DMS153 treated with DMSO at 0.1 percent for 48 hours (cell line): ENCODE data around the gene MACIR.

Experiments
- DNase-seq: peaks from one replicate; lab custom pipeline; 2025; ENCODE audit not compliant: unreplicated experiment; lab: John Stamatoyannopoulos, UW

Gene MACIR

DNA sequence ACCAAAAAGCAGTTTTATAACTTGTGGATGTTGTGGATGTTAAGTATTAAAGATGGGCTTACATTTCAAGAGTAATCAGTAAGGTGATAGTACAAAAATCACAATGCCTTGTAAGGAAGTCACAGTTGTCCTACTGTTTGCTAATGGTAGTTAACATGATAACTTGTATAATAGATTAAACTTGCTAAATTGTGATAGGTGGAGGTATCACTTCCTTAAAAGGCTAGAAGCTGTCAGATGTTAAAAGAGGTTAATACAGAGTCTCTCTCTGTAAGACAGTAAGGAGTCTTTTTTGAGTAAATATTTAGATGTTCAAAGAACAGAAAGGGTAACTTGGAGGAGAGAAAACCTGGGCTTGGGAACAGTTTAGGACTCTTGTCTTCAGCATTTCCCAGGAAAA is 14.2 kb upstream of the MACIR start:
- no peak for DNase-seq

DNA sequence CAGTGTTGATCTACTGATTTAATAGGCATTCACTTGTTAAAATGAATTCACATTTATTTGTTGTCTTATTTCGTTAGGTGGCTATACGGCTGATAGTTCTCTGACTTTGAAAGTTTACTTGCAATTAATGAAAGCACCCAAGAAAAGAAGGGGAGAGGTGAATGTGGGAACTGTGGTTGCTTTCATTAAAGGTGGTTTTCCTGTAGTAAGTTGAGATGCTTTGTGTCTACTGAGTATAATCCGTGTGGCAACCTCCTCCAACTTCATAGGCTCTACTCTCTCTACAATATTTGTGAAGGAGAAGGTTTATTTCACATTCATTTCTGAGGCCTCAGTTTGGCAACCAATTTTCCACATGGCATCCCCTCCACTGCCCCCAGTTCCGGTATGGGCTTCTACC is 12.8 kb upstream of the MACIR start:
- DNase-seq = no peak

DNA sequence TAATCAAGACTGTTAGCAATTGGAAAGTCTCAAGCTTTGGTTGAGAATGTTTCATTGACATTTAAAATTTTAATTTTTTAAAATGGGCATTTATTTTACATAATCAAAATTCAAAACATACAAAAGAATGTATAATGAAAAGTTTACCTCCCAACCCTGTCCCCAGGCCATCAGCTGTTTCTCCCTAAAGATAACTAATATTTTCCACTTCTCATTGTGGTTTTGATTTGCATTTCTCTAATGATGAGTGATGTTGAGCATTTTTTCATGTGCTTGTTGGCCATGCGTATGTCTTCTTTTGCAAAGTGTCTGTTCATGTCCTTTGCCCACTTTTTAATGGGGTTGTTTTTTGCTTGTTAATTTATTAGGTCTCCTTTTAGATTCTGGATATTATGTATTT is 11.4 kb upstream of the MACIR start:
- no peak for DNase-seq

DNA sequence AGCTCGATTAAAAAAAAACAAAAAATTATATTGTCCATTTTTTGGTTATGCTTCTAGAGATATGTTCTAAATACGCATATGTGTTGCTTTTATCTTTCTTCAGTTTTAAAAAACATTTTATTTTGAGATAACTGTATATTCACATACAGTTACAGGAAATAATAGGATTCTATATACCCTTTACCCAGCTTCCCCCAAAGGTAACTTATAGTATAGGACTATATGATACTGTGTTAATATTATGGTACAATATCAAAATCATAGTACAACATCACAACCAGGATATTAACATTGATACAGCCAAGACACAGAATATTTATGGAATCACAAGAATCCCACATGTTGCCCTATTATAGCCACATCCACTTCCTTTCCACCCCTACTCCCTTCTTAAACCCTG is 9.5 kb upstream of the MACIR start:
- DNase-seq = no peak

DNA sequence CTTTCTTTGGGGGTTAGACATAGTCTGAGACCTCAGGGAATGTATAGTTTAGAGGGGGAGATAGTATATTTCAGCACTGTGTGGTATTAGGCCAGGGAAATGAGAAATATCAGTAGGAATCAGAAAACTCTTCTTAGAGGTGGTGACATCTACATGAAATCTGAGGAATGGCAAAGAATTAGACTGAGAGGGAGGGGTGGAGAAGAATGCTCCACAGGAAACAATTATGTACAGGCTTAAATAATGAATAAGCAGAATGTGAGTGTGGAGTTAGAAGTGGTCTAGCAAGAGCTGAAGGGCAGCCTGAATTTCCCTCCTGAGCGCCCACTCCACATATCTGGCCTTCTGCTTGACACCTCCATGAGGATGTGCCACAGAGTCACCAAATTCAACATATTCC is 3.6 kb upstream of the MACIR start:
- DNase-seq = no peak

DNA sequence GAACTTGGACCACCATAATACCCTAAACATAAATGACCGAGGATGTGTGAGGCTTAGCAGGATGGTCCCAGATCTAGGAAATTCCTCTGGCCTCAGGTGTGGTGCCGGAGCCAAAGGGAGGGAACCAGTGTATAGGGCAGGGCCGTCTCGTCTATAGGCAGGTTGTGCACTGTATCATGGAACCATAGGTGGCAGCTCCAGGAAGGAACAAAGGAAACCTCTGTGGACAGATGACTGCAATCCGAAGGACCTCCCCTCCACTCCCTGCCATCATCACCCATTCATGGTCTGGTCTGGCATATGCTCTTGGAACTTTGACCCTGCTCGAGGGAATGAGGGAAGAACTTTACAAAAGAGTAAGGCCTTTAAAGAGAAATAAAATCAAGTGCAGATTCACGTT is 2.9 kb upstream of the MACIR start:
- no peak for DNase-seq

DNA sequence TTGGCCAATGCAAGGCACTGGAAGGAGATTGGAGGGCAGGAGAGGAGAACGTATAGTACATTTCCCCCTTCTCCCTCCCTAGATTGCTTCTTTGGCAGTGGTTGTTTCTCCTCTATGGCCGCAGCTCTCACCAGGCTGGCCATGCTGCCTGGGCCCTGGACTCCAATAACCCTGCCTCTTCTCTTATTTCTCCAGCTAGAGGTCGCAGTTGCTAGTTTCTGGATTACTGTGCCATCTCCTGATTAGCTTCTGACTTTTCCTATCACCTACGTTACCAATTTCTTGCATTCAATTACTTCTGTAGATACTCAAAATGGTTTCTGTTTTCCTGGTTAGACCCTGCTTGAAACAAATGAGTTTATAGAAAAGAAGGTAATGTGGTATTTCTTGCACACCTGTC is 2.4 kb upstream of the MACIR start:
- no peak for DNase-seq

DNA sequence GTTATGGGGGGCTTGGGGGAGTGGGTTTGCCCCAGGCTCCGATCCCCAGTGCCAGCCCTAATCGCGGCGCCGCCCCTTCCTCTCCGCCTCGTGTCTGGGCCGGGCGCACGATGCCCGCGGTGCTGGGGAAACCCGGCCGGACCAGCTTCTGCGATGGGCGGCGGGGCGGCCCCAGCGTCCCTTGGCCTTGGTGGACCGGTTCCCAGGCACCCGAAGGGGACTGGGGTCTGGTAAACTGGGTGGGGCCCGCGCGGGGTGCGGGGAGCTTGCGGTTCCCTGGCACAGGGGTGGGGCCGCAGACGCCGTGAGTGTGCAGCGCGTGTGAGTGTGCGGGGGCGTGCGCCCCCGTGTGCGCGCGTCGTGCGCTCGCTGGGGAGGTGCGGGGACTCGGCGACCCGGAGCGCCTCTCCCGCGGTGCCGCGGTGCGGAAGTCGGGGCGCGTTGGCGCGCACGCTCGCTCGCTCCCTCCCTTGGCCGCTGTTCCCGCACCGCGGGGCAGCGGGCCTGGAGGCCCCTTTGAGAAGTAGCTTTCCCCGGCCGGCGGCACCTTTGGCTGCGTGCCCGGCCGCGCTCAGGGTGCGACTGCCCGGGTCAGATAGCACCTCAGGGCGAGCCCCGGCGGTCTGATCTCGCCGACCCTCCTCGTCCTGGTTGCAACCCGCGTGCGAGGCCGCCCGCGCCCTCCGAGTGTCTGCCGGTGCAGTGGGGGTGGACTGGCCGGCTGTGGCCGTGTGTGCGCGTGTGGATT is 568 bp downstream of the MACIR start:
- no peak for DNase-seq

DNA sequence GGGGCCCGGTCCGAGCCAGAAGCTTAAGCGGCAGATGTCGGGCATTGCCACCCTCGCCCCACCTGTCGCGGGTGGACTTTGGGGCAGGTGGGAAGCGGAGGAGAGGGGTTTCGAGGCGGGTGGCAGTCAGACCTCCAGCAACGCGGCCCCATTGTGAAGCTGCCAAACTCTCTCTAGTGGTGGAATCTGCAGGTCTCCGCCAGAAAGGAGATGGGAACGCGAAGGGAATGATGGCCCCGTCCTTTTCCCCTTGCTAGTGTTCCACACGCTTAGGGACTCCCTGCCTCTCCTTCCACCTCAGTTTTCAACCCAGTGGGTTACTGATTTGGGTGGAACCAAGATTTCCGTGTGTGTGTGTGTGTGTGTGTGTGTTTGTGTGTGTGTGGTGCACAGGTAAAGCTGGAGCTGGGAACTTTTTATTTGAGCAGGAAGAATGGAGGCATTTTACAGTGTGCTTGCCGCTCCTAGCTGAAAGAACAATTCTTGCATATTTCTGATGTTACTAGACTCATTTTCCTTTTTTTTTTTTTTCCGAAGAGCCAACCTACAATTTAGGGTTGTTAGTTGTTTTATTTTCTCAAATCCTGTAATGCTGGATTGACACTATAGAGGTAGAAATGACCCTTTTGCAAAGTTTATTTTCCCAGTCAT is 1.3 kb downstream of the MACIR start:
- no peak for DNase-seq

DNA sequence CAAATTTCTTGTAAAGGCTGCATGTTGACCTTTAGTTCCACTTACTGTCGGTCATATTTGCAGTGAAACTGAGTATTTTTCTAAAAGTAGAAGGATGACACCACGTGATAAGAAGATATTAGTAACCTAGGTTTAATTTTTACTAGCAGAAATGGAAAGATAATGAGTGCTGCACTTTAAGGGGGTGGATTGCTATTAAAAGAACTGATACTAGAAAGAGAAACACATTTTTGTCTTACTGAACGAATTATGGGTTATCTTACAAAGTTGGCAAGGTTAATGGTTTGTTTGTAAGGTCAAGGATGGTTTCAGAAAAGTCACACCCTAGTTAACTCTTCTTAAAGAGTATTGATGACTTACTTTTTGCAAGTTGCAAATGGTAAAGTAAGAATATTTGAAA is 2.4 kb downstream of the MACIR start:
- DNase-seq = no peak

DNA sequence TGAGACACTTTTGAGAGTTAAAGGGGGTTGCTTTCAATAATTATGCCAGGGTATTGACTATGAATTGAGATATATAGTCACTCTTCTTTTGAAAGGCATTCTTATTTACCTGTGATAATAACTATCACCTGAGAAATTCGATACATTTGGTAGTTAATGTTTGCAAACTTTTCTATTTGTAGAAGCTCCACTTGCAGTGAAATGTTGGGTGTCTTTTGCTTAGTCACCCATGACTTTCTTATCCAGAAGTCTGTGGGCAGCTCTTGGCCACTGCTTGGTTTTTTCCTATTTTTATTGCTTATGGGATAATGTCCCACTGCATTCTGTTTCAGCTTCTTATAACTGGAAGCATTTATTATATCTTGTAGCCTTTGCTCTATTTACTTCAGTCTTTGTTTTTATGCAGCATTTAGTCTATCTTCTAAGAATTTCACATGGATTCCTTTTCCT is 3.9 kb downstream of the MACIR start:
- DNase-seq = no peak

DNA sequence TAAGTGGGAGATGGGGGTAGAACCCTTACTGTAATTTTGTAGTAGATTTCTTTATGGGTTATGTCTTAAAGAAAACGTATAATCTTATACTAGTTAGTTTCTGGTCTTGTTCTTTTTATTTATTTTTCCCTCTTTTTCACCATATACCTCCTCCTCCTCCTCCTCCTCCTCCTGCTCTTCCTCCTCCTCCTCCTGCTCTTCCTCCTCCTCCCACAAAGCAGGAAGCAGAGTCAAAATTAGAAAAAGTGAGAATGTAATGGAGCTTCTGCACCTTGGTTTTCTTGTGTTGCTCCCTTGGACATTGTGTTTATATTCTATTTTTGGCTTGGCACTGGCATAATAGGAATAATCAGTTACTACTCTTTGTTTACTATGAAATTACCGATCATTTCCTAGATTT is 4.5 kb downstream of the MACIR start:
- DNase-seq = no peak

DNA sequence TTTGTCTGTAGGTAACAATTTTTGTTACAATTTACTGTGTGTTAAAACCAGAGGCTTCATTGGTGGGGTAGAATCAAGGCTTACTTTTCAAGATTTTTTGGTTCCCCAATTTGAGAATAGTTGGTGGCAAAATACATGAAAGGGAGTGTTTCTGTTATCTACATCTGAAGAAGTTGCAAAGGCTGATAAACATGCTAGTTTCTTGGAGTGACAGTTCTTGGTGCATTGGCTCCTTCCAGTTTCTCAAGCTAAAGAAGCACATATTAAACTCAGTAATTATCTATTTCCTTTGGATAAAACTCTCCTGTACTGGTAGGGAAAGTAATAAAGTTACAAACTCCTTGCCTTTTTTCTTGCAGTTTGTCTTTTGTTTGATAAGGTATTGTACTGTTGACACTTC is 5.9 kb downstream of the MACIR start:
- no peak for DNase-seq

DNA sequence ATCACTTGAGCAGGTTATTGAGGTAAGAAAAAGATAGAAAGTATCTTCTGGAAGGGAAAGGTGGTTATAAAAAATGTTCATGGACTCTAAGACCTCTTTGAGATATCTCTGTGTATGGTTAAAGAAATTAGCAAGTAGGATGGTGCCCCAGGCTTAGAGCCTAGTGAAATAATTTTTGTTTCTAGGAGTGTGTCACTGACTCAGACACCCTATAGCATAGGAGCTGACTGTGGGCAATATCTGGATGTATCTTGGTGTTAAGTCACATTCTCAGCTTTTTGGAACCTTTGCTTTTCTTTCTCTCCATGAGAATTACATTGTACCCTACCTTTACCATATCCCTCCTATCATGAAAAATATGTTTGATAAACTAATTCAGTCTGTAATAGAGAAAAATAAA is 12.0 kb downstream of the MACIR start:
- no peak for DNase-seq

DNA sequence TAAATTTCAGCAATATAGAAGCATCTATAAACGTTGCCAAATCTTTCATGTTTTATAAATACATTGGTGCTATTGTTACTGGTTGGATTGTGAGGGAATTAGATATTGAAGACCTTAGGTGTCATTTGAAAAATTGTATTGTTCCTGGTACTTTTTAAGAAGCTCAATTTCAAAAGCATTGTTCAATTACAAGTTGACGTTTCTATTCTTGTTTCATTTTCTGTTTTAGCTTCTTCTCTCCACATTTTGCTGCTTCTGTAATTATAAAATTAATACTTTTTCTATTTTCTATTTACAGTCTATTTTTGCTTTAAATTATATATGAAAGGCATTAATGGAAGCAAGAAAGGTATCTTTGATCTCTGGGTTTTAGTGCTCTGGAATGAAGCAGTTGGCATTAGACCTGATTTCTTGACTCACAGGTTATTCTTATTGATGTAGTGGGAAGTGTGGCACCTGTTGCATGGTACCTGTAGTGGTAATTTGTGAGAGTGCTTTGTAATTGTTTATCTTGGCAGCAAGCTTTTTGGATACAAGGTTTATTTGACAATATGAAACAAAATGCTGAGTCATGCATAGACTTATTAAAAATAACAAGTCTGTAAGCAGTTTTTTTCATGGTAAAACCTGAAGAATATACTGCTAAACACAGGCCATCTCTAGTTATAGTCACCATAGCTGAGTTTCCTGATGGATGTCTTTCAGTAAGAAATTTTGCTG is 13.2 kb downstream of the MACIR start:
- no peak for DNase-seq

DNA sequence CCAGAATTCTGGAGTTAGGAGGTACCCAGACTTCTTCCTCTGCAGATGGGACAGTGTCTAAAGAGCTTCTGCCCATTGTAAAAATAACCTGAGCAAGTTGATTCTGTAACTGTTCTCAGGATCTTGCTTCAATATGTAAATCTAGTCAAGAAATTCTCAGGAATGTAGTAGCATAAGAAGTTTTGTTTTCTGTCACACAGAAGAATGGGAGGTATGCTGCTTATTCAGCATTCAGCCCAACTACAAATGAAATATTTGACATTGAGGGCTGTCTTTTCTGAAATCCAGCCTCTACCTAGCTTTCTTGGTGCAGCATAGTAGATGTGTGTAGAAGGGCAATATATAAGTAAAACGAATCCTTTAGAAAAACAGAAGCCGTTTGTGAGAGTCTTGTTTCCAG is 13.8 kb downstream of the MACIR start:
- no peak for DNase-seq

DNA sequence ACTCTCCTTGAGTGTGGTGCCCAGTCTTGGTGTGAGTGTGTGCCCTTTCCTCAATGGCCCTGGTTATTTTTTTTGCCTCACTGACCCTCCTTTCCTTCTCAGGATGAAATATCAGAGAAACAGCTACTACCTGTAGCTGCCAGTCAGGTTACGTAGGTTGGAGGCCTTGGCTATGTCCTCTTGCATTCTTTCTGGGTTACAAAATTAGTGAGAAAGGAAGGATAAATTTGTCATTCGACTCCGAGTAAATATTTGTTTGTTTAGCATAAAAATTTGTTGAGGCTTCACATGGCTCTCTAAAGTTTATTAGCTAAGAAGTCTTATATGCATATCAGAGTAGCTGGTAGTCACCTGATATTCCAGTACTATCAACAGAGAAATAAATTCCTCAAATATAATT is 15.4 kb downstream of the MACIR start:
- no peak for DNase-seq

DNA sequence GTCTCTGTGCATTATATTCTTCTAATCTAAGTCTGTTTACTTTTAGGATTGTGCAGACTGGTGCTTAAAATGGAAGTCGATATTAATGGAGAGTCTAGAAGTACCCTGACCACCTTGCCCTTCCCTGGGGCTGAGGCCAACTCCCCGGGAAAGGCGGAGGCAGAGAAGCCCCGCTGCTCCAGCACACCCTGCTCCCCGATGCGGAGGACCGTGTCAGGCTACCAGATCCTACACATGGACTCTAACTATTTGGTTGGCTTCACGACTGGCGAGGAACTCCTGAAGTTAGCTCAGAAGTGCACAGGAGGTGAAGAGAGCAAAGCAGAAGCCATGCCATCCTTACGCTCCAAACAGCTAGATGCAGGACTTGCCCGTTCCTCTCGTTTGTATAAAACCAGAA is 17.3 kb downstream of the MACIR start:
- DNase-seq = no peak

DNA sequence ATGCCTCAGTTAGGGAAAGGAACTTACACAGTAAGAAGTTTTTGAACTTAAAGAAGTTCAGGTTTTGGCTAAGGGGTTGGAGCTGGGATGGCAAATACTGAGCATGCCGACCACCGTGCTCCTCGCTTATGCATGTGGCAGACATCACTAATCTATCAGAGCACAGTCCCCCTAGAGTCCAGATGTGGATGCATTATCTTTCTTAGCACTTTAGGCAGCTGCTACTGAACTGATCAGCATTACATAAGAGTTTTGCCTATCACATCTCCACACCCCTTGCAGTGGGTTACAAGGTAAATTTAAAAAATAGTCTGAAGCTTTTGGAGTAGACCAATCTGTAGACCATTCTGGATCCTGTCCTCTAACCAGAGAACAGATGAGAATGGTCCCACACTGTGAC is 22.4 kb downstream of the MACIR start:
- DNase-seq = no peak

DNA sequence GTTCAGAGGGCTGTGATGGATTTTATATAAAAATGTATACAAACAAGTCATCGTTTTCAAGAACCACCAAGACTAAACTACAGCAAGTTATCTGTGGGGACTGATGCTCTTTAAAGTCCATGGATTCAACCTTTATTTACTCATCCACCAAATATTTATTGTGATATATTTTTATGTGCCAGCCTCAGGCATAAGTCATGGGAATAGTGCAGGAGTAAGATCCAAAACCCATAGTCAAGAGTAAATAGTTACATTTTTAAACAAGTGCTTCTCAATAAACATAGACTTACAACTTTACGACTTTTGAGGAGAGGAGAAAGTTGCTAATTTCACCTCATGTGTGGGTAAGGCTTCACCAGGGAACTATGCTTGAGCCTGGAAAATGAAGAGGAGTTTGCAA is 24.6 kb downstream of the MACIR start:
- no peak for DNase-seq

DNA sequence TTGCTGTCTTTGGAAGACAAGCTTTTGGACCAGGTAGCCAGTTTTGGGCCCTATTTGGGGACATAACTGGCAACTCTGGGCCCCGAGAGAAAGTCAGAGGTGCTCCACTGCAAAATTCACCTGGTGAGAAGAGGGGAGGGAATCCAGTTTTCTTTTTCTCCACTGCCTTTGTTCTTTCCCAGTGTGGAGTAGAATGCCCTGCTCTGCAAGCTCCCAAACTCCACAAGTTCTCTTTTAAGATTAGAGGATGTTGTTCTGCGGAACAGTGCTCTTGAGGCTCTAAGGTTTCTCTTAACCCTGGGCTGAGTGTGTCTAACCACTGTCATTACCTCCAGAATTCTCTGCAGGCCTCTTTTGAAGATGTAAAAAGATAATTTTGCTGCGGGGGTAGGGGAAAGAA is 25.3 kb downstream of the MACIR start:
- no peak for DNase-seq

DNA sequence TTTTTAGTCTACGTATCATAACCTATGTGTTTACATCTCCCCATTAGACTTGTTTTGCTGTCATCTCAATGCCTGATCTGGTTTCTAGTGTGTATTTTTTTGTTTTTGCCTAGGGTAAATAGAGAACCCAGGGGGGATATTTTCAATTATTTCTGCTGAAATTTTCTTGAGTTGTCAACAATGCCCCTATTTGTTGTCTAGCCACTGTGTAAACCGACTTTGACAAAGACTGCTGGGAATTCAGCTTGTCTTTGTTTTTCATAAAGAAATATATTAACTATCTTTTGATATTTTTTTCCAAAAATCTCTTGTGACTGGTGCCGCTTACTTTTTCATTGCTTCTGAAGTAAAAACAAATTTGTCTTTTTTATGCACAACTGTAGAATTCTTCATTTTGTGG is 28.1 kb downstream of the MACIR start:
- DNase-seq = no peak
